ENCODE data around the gene FBXL19.
"Not testable (repeated sequence)": the region's sequence is repeated elsewhere in the genome, so short reads cannot be mapped to it uniquely, and the experiment has no call there.

FBXL19 gene
- total RNA-seq = 16.4 to 19.7 (median 18.6) reads per million in 4 donors

GRCh38 chr16:30923554-30924075 lies at the start of gene FBXL19:
TSS of gene FBXL19 (plus strand) at chr16:30923572. CDS start at chr16:30925755, 2,183 bp downstream.
- no peak for DNase-seq

DNA sequence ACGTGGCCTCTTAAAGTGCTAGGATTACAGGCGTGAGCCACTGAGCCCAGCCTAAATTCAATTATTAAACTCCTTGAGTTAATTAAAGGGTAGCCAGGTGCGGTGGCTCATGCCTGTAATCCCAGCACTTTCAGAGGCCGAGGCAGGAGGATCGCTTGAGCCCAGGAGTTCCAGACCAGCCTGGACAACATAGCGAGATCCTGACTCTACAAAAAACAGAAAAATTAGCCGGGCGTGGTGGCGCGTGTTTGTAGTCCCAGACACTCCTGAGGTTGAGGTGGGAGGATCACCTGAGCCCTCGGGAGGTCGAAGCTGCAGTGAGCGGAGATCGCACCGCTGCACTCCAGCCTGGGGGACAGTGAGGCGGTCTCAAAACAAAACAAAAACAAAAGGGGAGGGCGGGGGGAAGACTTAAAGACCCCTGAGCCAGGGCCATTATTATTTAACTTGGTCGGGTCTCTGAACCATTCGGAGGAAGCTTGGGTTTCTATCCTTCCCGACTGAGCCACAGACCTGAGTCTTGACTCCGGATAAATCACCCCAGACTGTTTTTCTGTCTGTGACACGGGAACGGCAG lies 49.0 kb upstream of the FBXL19 start:
- no peak for DNase-seq

DNA sequence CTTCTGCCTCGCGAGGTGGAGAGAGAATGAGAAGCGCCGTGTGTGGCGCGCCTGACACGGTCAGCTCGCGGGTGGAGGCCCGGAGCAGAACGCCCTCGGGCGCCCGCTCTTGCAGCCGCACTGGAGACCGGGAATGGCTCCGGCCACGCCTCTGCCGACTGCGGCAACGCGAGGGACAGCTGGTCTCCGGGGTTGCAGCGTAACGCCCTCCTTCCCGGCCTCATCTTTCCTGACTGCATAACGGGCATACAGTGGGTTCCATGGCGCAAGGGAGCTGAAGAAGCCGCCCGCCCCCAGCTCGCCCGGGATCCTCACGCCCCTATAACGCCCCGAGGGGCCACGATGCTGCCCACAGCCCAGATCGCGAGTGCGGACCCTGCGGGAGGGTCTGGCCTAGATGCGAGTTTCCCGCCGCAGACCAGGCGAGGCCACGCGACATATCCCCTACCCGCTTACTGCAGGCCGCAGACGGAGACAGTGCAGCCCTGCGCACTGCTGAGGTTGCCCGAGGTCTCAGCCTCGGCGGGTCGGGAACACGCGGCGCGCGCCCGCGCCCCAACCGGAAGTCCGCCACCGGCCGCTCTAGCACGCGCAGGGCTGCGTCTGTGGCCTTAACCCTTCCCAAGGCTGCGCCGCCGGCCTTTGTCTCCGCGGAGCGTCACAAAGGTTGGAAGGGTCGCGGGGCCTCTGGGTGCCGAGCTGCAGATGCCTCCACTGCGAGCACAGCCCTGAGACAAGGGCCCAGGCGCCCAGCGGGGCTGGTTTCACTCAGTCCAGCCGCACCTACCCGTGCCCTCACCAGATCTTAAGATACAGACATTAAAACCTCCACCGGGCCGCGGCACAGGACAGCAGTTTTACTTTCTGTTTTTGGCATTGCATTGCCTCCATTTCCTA lies 48.3 kb upstream of the FBXL19 start:
- peak; percentile 64 to 93 (median 75) for DNase-seq

GRCh38 chr16:30875871-30876801 lies 47.2 kb upstream of the FBXL19 start:
- DNase-seq = peak in 1 of 5 donors; percentile 53

- no peak for DNase-seq
These were observed 46.5 kb upstream of the FBXL19 start for GRCh38 chr16:30876867-30877266.

DNA sequence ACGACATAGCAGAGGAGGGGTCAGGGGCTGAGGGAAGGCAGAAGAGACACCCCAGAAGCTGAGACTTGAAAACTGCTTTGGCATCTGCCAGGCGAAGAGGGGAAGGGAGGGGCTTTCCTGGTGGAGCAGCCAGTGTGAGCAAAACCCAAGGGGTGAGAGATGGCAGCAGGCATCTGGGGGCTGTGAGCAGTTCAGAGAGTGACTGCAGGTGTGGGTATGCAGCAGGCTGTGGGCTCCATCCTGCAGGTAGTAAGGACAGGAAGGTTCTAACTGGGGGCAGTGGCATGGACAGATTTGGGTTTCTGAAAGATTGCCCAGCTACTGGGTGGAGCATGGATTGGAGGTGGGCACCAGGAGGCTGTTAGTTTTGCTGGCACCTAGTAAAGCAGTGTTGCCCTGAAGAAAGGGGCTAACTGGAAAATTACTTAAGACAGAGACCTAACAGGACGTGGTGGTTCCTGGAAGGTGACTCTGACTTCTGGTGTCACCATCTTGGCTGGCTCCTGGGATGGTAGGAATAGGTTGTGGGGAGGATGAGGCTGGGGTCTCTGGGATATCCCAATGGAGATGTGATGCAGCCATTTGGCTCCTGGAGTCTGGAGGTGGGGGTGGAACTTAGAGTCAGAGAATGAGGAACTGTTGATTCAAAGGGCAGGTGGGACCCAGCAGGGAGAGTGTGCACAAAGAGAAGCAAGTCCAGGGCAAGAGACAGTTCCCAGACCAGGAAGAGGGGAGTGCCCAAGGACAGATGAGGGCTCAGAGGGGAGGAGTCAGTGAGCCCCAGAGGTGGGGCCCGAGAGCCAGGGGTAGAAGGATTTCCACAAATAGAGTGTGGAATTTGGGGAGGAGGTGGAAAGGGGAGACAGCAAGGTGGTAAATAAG lies 40.7 kb upstream of the FBXL19 start:
- no peak for DNase-seq

- DNase-seq = no peak
These were observed 38.6 kb upstream of the FBXL19 start for GRCh38 chr16:30884760-30885159.

DNA sequence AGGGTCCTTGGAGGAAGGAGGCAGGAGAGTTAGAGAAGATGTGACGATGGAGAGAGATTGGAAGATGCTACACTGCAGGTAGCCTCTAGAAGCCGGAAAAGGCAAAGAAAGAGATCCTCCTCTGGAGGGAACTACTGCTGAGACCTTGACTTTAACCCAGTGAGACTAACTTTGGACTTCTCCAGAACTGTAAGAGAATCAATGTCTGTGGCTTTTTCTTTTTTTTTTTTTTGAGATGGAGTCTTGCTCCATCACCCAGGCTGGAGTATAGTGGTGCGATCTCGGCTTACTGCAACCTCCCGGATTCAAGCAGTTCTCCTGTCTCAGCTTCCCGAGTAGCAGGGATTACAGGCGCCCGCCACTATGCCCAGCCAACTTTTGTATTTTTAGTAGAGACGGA lies 38.2 kb upstream of the FBXL19 start:
- no peak for DNase-seq

GRCh38 chr16:30886145-30886544 lies 37.2 kb upstream of the FBXL19 start:
- no peak for DNase-seq

- no peak for DNase-seq
These were observed 35.4 kb upstream of the FBXL19 start for GRCh38 chr16:30887927-30888326.

DNA sequence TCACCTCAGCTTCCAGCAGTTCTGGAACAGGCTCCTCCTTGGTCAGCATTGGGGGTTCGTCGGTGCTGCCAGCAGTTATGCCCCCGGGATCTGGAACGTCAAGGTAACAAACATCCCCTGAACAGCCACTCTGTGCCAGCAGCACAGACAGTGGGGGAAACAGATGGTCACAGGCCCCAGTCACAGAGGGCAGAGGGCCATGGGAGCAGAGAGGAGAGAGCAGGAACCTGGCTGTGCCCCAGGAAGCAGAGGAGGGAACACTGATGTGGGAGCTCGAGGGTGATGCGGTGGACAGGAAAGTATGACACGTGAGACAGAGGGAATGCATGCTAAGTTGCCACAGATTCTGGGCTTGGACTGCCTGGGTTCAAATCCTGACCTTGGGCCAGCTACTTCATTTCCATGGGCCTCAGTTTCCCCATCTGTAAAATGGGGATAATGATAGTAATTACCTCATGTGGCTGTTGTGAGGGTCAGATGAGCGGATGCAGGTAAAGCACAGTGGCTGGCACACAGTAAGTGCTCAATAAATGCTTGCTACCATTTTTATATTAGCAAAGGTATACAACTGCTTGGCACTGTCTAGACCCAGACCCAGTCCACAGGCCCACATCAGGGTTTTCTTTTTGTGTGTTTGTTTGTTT lies 34.4 kb upstream of the FBXL19 start:
- no peak for DNase-seq

GRCh38 chr16:30889721-30890120 lies 33.7 kb upstream of the FBXL19 start:
- no peak for DNase-seq

DNA sequence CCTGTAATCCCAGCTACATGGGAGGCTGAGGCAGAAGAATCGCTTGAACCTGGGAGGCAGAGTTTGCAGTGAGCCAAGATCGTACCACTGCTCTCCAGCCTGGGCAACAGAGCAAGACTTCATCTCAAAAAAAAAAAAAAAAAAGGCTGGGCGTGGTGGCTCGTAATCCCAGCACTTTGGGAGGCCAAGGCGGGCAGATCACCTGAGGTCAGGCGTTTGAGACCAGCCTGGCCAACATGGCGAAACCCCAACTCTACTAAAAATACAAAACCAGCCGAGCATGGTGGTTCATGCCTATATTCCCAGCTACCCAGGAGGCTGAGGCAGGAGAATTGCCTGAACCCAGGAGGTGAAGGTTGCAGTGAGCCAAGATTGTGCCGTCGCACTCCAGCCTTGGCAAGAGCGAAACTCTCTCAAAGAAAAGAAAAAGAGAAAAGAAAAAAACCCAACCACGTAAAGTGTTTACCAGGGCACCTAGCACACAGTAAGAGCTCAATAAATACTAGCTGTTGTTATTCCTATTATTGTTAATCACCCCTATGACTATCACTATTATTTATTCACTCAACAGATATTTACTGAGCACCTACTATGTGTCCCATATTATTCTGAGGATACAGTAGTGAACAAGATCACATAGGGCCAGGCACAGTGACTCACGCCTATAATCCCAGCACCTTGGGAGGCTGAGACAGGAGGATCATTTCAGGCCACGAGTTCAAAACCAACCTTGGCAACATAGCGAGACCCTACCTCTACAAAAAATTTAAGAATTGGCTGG lies 32.1 kb upstream of the FBXL19 start:
- not testable (repeated sequence) for DNase-seq

DNA sequence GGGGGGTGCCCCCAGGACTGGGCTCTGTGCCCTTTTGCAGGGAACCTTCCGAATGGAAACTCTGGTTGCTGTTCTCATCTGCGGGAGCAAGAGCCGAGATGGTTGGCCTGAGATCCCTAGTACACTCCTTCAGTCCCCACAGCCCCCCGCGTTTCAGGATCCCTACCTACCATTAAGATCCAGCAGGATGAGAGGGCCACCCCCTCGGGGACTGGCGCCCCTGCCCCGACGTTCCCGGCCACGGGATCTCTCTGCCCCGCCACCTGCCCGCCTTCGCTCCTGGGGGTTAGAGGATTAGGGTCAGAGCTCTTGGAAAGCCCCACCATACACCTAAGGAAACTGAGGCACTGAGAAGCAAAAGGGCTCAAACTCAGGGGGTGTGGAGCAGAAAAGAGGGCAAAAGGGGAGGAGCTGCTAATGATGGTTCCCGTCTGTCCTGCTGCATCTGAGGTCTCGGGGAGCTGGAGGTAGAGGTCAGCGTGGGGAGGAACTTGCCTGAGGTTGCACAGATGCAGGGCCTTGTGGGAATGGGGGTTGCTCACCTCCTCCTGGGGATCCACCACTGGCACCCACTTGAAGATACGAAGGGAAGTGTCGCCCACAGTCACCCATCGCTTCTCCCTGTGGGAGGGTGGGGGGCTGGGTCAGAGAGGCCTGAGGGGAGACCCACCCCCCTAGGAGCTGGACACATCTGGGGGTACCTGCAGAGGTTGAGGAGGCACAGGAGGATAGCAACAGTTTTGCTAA lies 30.5 kb upstream of the FBXL19 start:
- DNase-seq = no peak

- DNase-seq = peak in 1 of 5 donors; percentile 32
These were observed 30.0 kb upstream of the FBXL19 start for GRCh38 chr16:30893417-30893743.

DNA sequence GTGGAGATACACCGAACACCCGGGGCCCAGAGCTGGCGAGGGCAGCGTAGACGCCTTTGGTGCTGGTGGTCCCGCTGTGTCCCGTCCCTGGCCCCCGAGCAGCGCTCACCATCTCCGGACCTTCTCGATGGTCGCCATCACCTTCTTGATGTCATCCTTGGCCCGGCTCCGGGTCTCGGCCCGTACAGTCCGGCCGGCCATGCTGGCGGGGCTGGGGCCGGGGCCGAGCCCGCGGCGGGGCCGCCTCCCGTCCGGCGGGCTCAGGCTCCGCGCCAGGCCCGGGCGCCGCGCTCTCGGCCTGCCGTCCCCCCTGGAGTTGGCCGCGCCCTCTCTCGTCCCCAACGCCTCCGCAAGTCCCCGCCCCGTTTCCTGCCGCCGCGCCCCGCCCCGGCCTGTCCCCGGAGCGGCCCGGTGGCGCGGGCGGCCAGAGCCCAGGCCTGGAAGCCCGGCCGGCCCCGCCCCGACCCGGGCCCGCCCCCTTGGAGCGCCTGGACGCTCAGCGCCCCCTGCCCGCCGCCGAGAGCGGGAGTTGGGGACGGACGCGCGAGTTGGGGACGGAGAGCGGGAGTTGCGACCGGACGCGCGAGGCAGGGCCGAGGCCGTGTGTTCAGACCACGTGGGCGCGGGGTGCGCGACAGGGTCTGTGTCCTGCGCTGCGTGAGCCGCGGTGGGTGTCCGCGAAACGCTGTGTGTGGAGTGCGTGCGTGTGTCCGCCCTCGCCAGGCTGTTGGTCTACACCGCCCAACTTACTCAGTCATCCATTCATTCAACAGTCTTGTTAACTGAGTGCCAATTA lies 29.4 kb upstream of the FBXL19 start, which contains the start of gene BCL7C:
TSS of gene BCL7C (minus strand) at position 334 of the 796 bp plus-strand sequence. CDS start at position 201, 133 bp downstream.
- DNase-seq = peak; percentile 69 to 83 (median 73)

GRCh38 chr16:30894540-30895368 lies 28.6 kb upstream of the FBXL19 start:
- no peak for DNase-seq
